HEK293T (cell line): Measurements from ENCODE around the gene PKIB.

ENCODE experiments used
- BHLHE40 ChIP-seq: fragments of 450-650 bp; IDR thresholded peaks from 2 replicates; pipeline ENCODE4 v1.6.1; 2016; ENCODE audit warnings: mild to moderate bottlenecking, moderate library complexity, borderline replicate concordance
- CTBP1 ChIP-seq: fragments of 450-650 bp; IDR thresholded peaks from 2 replicates; pipeline ENCODE4 v1.6.1; 2016; ENCODE audit warnings: borderline replicate concordance
- ELF4 ChIP-seq: fragments of 450-650 bp; IDR thresholded peaks from 2 replicates; pipeline ENCODE4 v1.6.1; 2017; ENCODE audit warnings: antibody characterized with exemption
- FOXK2 ChIP-seq: fragments of 450-650 bp; IDR thresholded peaks from 2 replicates; pipeline ENCODE4 v1.6.1; 2016; ENCODE audit warnings: mild to moderate bottlenecking
- FOXM1 ChIP-seq: fragments of 450-650 bp; IDR thresholded peaks from 2 replicates; pipeline ENCODE4 v1.6.1; 2017; ENCODE audit warnings: mild to moderate bottlenecking, borderline replicate concordance
- HDGF ChIP-seq: fragments of 450-650 bp; IDR thresholded peaks from 2 replicates; pipeline ENCODE4 v1.6.1; 2017; ENCODE audit warnings: antibody characterized with exemption, borderline replicate concordance
- NFRKB ChIP-seq: fragments of 450-650 bp; IDR thresholded peaks from 2 replicates; pipeline ENCODE4 v1.6.1; 2016; ENCODE audit warnings: mild to moderate bottlenecking, moderate library complexity
- SP1 ChIP-seq: fragments of 450-650 bp; IDR thresholded peaks from 2 replicates; pipeline ENCODE4 v1.6.1; 2017
- SUZ12 ChIP-seq: fragments of 450-650 bp; IDR thresholded peaks from 2 replicates; pipeline ENCODE4 v1.6.1; 2016; ENCODE audit warnings: mild to moderate bottlenecking
- TARDBP ChIP-seq: fragments of 450-650 bp; IDR thresholded peaks from 2 replicates; pipeline ENCODE4 v1.6.1; 2016

- no peak for TF ChIP-seq FOXK2
- TF ChIP-seq FOXM1 = no peak
- no peak for TF ChIP-seq NFRKB
- TF ChIP-seq TARDBP = no peak
- no peak for TF ChIP-seq SUZ12
- TF ChIP-seq BHLHE40 = no peak
- TF ChIP-seq SP1 = no peak
- TF ChIP-seq HDGF = no peak
- TF ChIP-seq CTBP1 = no peak
- TF ChIP-seq ELF4 = no peak
These were observed 136.5 kb downstream of the PKIB start for GRCh38 chr6:122746688-122747087.
